ENCODE measurements around the gene IDH2.

The IDH2 gene

DNA sequence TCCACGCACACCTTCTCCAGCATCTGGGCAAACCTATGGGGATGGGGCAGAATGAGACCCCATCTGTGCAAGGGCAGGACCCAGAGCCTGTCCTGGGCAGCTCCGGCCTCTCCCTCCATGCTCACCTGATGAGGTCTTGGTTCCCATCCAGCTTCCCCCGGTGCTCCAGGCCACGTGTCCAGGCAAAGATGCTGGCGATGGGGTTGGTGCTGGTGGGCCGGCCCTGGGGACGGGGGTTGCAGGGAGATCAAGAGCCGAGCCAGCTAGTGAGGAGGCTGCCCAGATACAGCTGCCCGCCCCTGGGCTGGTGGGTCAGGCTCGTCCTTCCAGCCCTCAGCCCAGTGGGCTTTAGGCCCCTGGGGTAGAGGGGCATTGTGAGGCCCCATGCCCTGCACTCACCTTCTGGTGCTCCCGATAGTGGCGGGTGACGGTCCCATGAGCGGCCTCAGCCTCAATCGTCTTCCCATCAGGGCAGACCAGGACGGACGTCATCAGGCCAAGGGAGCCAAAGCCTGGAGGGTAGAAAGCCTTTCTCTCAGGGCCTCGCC is 17.3 kb downstream of the IDH2 start:
- H3K27me3 ChIP-seq (ENCODE audit: control insufficient read depth, insufficient read depth, low read length, poor library complexity, severe bottlenecking) = no peaks in the 10 kb centered on the region
- H3K4me3 ChIP-seq (ENCODE audit: insufficient read depth, low read depth, low read length) = no peak overlapping the region
- 94 to 97% methylated on average over 18 of the region's 18 CpGs for WGBS, 2 experiments
- H3K27ac ChIP-seq (ENCODE audit: insufficient read depth, low read depth, low read length, poor library complexity, severe bottlenecking) = no peak overlapping the region
- peaks cover 18% of the 10 kb centered on the region for H3K36me3 ChIP-seq (ENCODE audit: control insufficient read depth, insufficient read depth, low read length)
- peaks cover 6% of the 10 kb centered on the region for H3K4me1 ChIP-seq (ENCODE audit: control insufficient read depth, insufficient read depth, low read length)
- H3K9me3 ChIP-seq (ENCODE audit: control insufficient read depth, low read length) = no peaks in the 10 kb centered on the region

DNA sequence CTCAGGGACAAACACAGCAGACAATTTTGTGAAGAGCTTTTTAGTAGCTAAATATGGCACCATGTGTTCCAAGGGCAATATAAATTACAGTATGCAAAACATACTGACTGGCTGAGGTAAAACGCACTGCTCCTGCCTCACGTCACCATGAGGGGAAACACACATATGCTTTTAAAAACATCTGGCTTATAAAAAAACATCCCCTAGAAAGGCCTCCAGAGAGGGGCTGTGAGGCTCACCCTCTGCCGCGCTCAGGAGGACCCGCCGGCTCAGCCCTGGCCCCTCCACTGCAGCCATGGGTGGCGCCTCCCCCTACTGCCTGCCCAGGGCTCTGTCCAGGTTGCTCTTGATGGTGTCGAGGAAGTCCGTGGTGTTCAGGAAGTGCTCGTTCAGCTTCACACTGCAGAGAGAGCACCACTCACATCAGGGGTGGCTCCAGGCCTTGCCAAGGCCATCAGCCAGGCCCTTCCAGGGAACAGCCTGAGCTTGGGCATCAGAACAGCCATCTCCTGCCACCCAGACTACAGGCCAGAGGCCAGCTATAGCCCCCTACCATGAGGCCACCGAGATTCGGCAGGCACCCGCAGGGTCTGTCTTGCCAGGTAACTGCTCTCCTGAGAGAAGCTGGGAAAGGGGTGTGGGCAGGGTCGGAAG is 18.2 kb downstream of the IDH2 start:
- 93 to 95% methylated on average over 14 of the region's 14 CpGs for WGBS, 2 experiments
- Histone ChIP-seq H3K4me3 (ENCODE audit: insufficient read depth, low read depth, low read length) (no peak overlapping the region), H3K36me3 (ENCODE audit: control insufficient read depth, insufficient read depth, low read length) (peaks cover 19% of the 10 kb centered on the region), H3K27me3 (ENCODE audit: control insufficient read depth, insufficient read depth, low read length, poor library complexity, severe bottlenecking) (no peaks in the 10 kb centered on the region), H3K9me3 (ENCODE audit: control insufficient read depth, low read length) (no peaks in the 10 kb centered on the region), H3K4me1 (ENCODE audit: control insufficient read depth, insufficient read depth, low read length) (peaks cover 6% of the 10 kb centered on the region), H3K27ac (ENCODE audit: insufficient read depth, low read depth, low read length, poor library complexity, severe bottlenecking) (no peak overlapping the region)

- peaks cover 23% of the 10 kb centered on the region for H3K36me3 ChIP-seq (ENCODE audit: control insufficient read depth, insufficient read depth, low read length)
- H3K27me3 ChIP-seq (ENCODE audit: control insufficient read depth, insufficient read depth, low read length, poor library complexity, severe bottlenecking) = no peaks in the 10 kb centered on the region
- H3K4me3 ChIP-seq (ENCODE audit: insufficient read depth, low read depth, low read length) = no peak overlapping the region
- no peak overlapping the region for H3K27ac ChIP-seq (ENCODE audit: insufficient read depth, low read depth, low read length, poor library complexity, severe bottlenecking)
- H3K4me1 ChIP-seq (ENCODE audit: control insufficient read depth, insufficient read depth, low read length) = peaks cover 6% of the 10 kb centered on the region
- WGBS, 2 experiments = 96 to 97% methylated on average over 5 of the region's 5 CpGs
- H3K9me3 ChIP-seq (ENCODE audit: control insufficient read depth, low read length) = no peaks in the 10 kb centered on the region
Measured at GRCh38 chr15:90083419-90083818, 18.8 kb downstream of the IDH2 start.

DNA sequence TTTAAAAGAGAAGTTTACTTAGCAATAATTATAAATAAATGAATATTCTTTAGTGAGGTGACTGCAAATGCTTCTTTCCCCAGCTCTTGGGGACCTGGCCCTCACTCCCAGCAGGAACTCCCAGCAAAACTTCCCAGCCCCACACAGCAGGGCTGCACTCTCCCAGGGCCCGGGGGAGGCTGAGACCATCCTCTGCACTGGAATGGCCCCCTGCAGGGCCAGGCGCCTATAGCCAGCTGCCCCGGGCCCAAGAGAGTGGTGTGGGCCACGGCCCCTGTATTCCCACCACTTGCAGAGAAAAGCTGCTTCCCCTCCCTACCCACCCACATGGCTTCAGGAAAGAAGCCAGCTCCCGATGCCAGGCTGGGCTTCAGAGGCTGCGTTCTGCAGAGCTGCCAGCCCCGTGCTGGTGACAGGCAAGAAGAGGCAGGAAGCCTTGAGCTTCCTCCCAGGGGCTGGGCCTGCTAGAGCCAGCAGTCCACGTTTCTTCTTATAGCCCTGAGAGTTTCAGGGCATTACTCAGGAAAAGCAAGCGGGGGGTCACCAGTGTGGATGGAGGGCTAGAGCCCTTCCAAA is 20.0 kb downstream of the IDH2 start:
- Histone ChIP-seq H3K36me3 (ENCODE audit: control insufficient read depth, insufficient read depth, low read length) (peaks cover 22% of the 10 kb centered on the region), H3K27ac (ENCODE audit: insufficient read depth, low read depth, low read length, poor library complexity, severe bottlenecking) (no peak overlapping the region)
- WGBS, 2 experiments = 43 to 49% methylated on average over 9 of the region's 9 CpGs

DNA sequence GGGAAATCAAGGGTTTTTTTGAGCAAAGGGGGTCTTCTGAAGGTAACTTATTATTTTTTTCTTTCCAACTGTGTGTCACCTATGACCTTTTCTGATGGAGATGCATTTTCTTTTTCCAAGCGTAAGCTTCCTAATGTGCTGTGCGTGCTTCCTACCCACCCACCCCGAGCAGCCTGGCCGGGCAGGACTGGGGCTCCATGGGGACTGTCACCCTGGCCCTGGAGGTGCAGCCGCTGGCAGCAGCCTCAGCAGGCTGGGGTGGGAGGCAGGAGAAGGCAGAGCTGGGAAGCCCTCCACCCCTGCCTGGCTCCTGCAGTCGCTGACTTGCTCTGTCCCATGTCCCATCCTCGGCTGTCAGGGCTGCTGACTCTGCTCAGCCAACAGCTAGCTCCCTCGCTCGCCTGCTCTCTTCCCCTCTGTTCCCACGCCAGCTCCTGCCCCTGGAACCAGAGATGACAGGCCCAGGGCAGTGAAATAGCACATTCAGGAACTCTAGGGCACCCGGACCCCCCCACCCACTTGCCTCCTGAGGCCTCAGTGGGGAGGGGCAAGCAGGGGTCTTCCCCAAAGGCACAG is 21.4 kb downstream of the IDH2 start:
- Histone ChIP-seq H3K4me3 (ENCODE audit: insufficient read depth, low read depth, low read length) (no peak overlapping the region), H3K27ac (ENCODE audit: insufficient read depth, low read depth, low read length, poor library complexity, severe bottlenecking) (no peak overlapping the region), H3K27me3 (ENCODE audit: control insufficient read depth, insufficient read depth, low read length, poor library complexity, severe bottlenecking) (no peaks in the 10 kb centered on the region), H3K36me3 (ENCODE audit: control insufficient read depth, insufficient read depth, low read length) (peaks cover 30% of the 10 kb centered on the region), H3K4me1 (ENCODE audit: control insufficient read depth, insufficient read depth, low read length) (peaks cover 8% of the 10 kb centered on the region), H3K9me3 (ENCODE audit: control insufficient read depth, low read length) (no peaks in the 10 kb centered on the region)
- WGBS, 2 experiments = 87 to 91% methylated on average over 11 of the region's 11 CpGs

More for the DNA sequence above, 20.0 kb downstream of the IDH2 start:
- H3K4me1 ChIP-seq (ENCODE audit: control insufficient read depth, insufficient read depth, low read length) = peaks cover 6% of the 10 kb centered on the region
- H3K4me3 ChIP-seq (ENCODE audit: insufficient read depth, low read depth, low read length) = no peak overlapping the region
- H3K9me3 ChIP-seq (ENCODE audit: control insufficient read depth, low read length) = no peaks in the 10 kb centered on the region
- no peaks in the 10 kb centered on the region for H3K27me3 ChIP-seq (ENCODE audit: control insufficient read depth, insufficient read depth, low read length, poor library complexity, severe bottlenecking)

DNA sequence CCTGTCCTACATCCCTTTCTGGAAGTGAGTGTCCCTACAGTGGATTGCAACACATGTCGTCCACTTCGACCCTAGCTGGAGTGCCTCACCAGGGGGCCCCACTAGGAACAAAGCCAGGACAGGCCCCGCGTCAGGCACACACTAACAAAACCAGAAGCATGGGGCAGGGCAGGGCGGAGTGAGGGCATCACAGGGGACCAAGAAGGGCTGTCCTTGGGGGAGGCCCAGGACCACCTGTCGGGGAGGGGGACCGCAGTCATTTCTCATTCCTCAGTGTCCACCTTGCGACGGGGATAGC is 21.9 kb downstream of the IDH2 start:
- no peaks in the 10 kb centered on the region for H3K9me3 ChIP-seq (ENCODE audit: control insufficient read depth, low read length)
- H3K4me1 ChIP-seq (ENCODE audit: control insufficient read depth, insufficient read depth, low read length) = peaks cover 11% of the 10 kb centered on the region
- H3K27ac ChIP-seq (ENCODE audit: insufficient read depth, low read depth, low read length, poor library complexity, severe bottlenecking) = no peak overlapping the region
- H3K36me3 ChIP-seq (ENCODE audit: control insufficient read depth, insufficient read depth, low read length) = peaks cover 35% of the 10 kb centered on the region
- no peaks in the 10 kb centered on the region for H3K27me3 ChIP-seq (ENCODE audit: control insufficient read depth, insufficient read depth, low read length, poor library complexity, severe bottlenecking)
- H3K4me3 ChIP-seq (ENCODE audit: insufficient read depth, low read depth, low read length) = no peak overlapping the region
- WGBS, 2 experiments = 75 to 79% methylated on average over 9 of the region's 9 CpGs

- H3K9me3 ChIP-seq (ENCODE audit: control insufficient read depth, low read length) = no peaks in the 10 kb centered on the region
- peaks cover 37% of the 10 kb centered on the region for H3K36me3 ChIP-seq (ENCODE audit: control insufficient read depth, insufficient read depth, low read length)
- H3K27me3 ChIP-seq (ENCODE audit: control insufficient read depth, insufficient read depth, low read length, poor library complexity, severe bottlenecking) = no peaks in the 10 kb centered on the region
- WGBS, 2 experiments = 93 to 95% methylated on average over 28 of the region's 28 CpGs
- H3K4me1 ChIP-seq (ENCODE audit: control insufficient read depth, insufficient read depth, low read length) = peaks cover 11% of the 10 kb centered on the region
- H3K4me3 ChIP-seq (ENCODE audit: insufficient read depth, low read depth, low read length) = no peak overlapping the region
- no peak overlapping the region for H3K27ac ChIP-seq (ENCODE audit: insufficient read depth, low read depth, low read length, poor library complexity, severe bottlenecking)
Measured at GRCh38 chr15:90079619-90080457, 22.4 kb downstream of the IDH2 start.

GRCh38 chr15:90078965-90079364 is 23.3 kb downstream of the IDH2 start:
- H3K27ac ChIP-seq (ENCODE audit: insufficient read depth, low read depth, low read length, poor library complexity, severe bottlenecking) = no peak overlapping the region
- 86 to 87% methylated on average over 7 of the region's 7 CpGs for WGBS, 2 experiments
- no peaks in the 10 kb centered on the region for H3K9me3 ChIP-seq (ENCODE audit: control insufficient read depth, low read length)
- no peak overlapping the region for H3K4me3 ChIP-seq (ENCODE audit: insufficient read depth, low read depth, low read length)
- H3K36me3 ChIP-seq (ENCODE audit: control insufficient read depth, insufficient read depth, low read length) = peaks cover 37% of the 10 kb centered on the region
- H3K27me3 ChIP-seq (ENCODE audit: control insufficient read depth, insufficient read depth, low read length, poor library complexity, severe bottlenecking) = no peaks in the 10 kb centered on the region
- peaks cover 11% of the 10 kb centered on the region for H3K4me1 ChIP-seq (ENCODE audit: control insufficient read depth, insufficient read depth, low read length)

GRCh38 chr15:90076716-90077115 is 25.6 kb downstream of the IDH2 start:
- Histone ChIP-seq H3K4me1 (ENCODE audit: control insufficient read depth, insufficient read depth, low read length) (peaks cover 6% of the 10 kb centered on the region), H3K27me3 (ENCODE audit: control insufficient read depth, insufficient read depth, low read length, poor library complexity, severe bottlenecking) (no peaks in the 10 kb centered on the region), H3K36me3 (ENCODE audit: control insufficient read depth, insufficient read depth, low read length) (peaks cover 52% of the 10 kb centered on the region), H3K9me3 (ENCODE audit: control insufficient read depth, low read length) (no peaks in the 10 kb centered on the region), H3K27ac (ENCODE audit: insufficient read depth, low read depth, low read length, poor library complexity, severe bottlenecking) (no peak overlapping the region), H3K4me3 (ENCODE audit: insufficient read depth, low read depth, low read length) (no peak overlapping the region)
- WGBS, 2 experiments = 89 to 94% methylated on average over 6 of the region's 6 CpGs
